GM21717 (cell line): Measurements from ENCODE around the gene TAOK3.
"Not testable (repeated sequence)": the region's sequence is repeated elsewhere in the genome, so short reads cannot be mapped to it uniquely, and the experiment has no call there.

Experiments used
- ATAC-seq: cut with Tn5 transposase; IDR thresholded peaks from one replicate; pipeline ENCODE4 v1.9.1; 2021; ENCODE audit warnings: mild to moderate bottlenecking, moderate library complexity; ENCODE audit not compliant: unreplicated experiment

The TAOK3 gene

DNA sequence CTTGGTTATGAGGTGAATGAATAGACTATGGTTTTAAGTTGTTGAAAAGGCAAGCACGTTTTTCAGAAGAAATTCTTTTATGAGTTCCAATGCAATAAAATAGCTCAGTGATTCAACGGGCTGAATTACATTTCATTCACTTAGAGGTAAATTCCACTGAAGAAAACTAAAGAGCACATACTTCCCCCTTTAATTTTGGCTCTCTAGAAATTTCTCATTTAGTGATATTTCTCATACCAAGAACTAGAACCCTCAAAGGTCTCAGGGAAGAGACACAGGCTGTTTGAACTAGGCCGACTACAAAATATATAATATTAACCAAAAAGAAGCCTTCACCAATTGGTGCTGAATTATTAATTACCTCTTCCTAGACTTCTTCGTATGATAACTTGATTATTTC lies 68.6 kb downstream of the TAOK3 start:
- no peak for ATAC-seq

- ATAC-seq: no peak
Measured at GRCh38 chr12:118302053-118302452, 70.7 kb downstream of the TAOK3 start.

DNA sequence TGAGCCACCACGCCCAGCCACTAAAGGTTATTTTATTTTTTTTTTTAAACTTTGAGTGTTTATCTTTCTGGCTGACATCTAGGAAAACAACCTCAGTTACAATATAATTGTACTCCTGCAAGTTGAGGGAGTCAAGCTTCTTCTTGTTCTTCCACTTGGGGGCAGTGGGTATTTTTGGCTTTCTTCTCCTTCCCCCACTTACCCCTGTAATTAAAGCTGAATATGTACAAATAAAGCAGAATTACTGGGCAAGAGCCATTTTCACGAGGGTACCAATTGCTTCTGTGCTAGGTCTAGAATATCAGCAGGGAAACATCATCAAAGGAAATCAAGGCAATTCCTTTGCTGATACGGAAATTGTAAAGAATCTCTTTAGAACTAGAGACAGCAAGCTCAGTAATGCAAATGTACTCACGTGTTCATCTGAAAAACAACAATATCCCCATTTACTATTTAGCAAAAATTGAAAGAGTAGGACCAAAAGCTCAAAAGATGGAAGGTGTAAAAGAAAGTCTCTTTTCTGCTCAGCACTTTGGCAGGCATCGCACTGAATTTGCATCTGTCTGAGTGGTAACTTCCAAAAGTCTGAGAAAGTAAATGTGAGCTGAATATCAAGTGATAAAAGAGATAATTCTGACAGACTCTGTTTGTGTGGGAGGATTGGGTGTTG lies 72.8 kb downstream of the TAOK3 start:
- ATAC-seq: no peak

DNA sequence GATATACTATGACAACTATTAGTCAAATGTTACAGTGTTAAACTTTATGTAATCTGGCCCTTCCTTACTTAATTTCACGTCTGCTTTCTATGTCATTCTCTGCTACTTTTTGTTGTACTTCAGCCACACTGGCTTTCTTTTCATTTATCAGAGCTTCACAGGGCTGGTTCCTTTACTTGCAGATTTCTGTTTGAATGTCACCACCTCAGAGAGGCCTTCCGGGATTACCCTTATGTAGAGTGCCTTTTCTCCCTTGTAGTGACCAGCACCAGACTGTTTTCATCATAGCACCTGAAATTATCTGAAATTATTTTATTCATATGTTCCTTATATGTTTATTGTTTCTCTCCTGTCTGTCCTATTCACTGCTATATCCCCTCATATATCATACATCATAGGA lies 75.4 kb downstream of the TAOK3 start:
- ATAC-seq: no peak

DNA sequence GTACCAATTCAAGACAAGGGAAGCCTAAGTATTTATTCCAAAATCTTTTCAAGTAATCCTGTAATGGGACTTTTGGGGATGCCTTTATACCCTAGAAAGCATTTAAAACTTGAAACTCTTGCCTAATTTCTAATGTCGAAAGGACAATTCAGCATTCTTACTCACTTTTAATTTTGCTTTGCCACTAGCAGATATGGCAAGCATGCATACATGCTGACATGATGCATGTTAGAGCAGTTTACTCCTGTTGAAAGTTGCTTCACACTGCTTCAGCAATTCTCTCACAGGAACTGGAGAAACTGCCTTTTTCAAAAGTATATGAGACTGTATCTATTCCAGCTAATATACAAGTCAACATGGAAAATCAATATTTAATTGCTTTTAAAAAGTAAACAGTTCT lies 79.9 kb downstream of the TAOK3 start:
- no peak for ATAC-seq

- ATAC-seq: no peak
Measured at GRCh38 chr12:118290130-118290529, 82.6 kb downstream of the TAOK3 start.

- ATAC-seq: no peak
Measured at GRCh38 chr12:118288174-118288573, 84.5 kb downstream of the TAOK3 start.

- ATAC-seq: no peak
Measured at GRCh38 chr12:118287728-118288127, 85.0 kb downstream of the TAOK3 start.

- no peak for ATAC-seq
Measured at GRCh38 chr12:118282767-118283166, 89.9 kb downstream of the TAOK3 start.

DNA sequence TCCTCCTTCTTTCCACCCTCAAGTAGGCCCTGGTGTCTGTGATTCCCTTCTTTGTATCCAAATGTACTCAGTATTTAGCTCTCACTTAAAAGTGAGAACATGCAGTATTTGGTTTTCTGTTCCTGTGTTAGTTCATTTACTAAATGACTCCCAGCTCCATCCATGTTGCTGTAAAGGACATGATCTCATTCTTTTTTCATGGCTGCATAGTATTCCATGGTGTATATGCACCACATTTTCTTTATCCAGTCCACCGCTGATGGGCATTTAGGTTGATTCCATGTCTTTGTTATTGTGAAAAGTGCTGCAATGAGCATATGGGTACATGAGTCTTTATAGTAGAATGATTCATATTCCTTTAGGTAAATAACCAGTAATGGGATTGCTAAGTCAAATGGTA lies 94.4 kb downstream of the TAOK3 start:
- ATAC-seq: not testable (repeated sequence)

DNA sequence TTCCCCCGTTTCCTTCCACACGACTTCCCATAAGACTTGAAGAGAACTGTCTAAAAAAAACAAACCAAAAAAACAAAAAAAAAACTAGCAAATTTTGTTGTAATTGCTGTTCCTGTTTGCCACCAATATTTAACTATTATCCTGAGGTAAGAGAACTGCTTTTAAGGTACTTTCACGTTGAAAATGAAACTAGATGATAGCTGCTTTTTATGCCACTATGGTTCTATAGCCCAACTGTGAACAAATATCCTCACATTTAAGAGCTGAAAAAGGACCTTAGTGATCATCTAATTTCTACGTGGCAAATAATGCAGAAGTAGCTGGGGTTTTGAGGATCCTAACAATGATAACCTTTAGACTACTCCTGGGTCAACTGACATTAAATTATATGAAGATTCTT lies 98.6 kb downstream of the TAOK3 start:
- no peak for ATAC-seq

DNA sequence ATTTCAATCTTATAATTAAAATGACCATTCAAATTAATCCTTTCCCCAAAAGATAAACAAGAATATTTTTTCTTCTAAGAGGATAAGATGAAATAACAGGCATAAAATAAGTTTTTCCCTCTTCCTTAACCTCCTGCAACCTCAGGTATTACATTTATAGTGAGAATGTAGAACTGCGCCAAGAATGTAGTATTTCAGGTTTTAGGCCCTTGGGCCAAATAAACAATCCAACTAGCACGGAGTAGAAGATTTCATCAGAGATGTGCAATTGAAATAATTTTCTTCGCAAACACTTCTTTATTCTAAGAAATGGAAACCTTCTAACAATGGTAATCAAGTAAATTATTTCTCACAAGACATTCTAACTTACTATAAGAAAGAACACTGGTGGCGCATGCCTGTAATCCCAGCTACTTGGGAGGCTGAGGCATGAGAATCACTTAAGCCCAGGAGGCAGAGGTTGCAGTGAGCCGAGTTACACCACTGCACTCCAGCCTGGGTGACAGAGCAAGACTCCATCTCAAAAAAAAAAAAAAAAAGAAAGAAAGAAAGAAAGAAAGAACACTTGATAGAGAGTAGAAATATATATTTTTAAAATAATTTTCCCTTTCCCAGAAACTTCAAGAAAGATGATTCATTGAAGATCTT lies 100.8 kb downstream of the TAOK3 start:
- no peak for ATAC-seq

GRCh38 chr12:118271183-118271582 lies 101.5 kb downstream of the TAOK3 start:
- no peak for ATAC-seq

GRCh38 chr12:118269806-118270205 lies 102.9 kb downstream of the TAOK3 start:
- ATAC-seq: no peak

GRCh38 chr12:118259079-118259478 lies 113.6 kb downstream of the TAOK3 start:
- ATAC-seq: no peak

GRCh38 chr12:118256352-118256751 lies 116.4 kb downstream of the TAOK3 start:
- ATAC-seq: no peak

- ATAC-seq: no peak
Measured at GRCh38 chr12:118249547-118249946, 123.2 kb downstream of the TAOK3 start.

GRCh38 chr12:118245886-118246285 lies 126.8 kb downstream of the TAOK3 start:
- not testable (repeated sequence) for ATAC-seq

GRCh38 chr12:118238888-118239287 lies 133.8 kb downstream of the TAOK3 start:
- no peak for ATAC-seq

- no peak for ATAC-seq
Measured at GRCh38 chr12:118237908-118238307, 134.8 kb downstream of the TAOK3 start.

DNA sequence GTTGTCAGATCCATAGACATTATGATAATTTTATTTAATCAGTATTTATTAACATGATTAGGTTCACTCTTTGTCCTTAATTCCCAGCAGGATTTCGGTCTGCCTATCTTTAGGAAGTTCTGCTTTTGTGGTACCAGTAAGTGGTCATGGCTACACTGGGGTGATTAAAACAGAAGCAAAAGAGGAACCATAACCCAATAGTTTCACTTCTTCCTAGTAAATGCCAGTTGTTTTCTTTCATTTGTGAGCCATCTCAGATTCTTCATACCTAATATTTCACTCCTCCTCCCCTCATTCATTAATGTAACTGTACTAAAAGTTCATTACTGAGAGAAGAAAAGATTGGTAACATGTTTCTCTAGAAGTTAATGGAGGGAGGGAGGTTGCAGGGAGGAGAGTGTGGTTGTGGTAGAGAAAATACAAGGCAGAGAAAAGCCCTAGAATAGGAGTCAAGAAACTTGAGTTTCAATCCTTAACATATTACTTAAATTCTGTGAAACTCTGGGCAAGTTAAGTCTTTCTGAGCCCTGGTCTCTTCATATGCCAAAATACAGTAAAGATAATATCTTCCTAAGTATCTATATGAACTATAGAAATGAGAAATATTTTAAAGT lies 135.5 kb downstream of the TAOK3 start:
- peak; percentile 91 for ATAC-seq

GRCh38 chr12:118220702-118221101 lies 152.0 kb downstream of the TAOK3 start:
- no peak for ATAC-seq
